HL-60 (cell line): ENCODE data around the gene CBLN3.

Experiments
- POLR2AphosphoS5 ChIP-seq: IDR thresholded peaks from 2 replicates; pipeline ENCODE4 v1.6.1; 2012; ENCODE audit warnings: low read depth
- TF ChIP-seq, protein P1 (sequence below): IDR thresholded peaks from one replicate; pipeline ENCODE4 v1.5.1; 2011; ENCODE audit warnings: low read length, control low read depth, inconsistent platforms; ENCODE audit not compliant: insufficient read depth

DNA sequence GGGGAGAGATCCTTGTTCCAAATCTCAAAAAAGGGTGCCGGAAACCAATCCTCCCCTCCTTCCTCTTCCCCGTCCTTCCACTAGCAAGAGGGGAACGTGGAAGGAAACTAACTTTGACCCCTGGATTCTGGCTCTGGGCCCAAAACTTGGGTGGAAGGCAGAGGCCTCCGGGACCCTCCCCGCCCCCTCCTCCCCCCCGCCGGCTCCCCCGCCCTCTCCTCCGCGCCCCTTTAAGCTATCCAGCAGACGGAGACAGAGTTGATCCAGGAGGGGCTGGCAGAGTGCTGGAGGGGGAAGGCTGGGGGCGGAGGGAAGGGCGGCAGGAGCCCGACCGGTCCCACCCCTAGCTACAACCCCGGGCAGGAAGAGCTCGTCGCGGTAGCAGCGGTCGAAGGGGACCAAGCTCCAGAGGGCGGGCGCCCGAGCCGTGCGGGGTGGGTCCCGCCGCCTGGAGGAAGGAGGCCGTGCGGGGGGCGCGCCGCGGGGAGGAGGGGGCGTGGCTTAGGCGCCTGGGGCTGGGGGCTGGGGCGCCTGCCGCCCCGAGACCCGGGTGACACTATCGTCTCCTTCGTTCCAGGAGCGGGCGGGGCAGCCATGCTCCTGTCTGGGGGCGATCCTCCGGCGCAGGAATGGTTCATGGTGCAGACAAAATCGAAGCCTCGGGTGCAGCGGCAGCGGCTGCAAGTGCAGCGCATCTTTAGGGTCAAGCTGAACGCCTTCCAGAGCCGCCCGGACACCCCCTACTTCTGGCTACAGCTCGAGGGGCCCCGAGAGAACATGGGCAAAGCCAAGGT lies 30.6 kb downstream of the CBLN3 start, which contains the start of gene NYNRIN:
- TF ChIP-seq, protein P1, sequence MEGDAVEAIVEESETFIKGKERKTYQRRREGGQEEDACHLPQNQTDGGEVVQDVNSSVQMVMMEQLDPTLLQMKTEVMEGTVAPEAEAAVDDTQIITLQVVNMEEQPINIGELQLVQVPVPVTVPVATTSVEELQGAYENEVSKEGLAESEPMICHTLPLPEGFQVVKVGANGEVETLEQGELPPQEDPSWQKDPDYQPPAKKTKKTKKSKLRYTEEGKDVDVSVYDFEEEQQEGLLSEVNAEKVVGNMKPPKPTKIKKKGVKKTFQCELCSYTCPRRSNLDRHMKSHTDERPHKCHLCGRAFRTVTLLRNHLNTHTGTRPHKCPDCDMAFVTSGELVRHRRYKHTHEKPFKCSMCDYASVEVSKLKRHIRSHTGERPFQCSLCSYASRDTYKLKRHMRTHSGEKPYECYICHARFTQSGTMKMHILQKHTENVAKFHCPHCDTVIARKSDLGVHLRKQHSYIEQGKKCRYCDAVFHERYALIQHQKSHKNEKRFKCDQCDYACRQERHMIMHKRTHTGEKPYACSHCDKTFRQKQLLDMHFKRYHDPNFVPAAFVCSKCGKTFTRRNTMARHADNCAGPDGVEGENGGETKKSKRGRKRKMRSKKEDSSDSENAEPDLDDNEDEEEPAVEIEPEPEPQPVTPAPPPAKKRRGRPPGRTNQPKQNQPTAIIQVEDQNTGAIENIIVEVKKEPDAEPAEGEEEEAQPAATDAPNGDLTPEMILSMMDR = no peak
- TF ChIP-seq POLR2AphosphoS5 = no peak
